A549 (cell line): ENCODE data around the gene MVK. TPM values are rescaled to one million over a fixed set of nuclear protein-coding genes. Genes with fewer than 3 reads are reported as not detected.

ENCODE experiments used
- ATAC-seq, 2 experiments: fragments of 200-7000 bp in 1 of 2; fragments of >200 bp in 1 of 2; cut with Nextera tagmentation in 1 of 2; cut with Tn5 transposase in 1 of 2; 3 replicates each; pipeline versions ENCODE4 v1.8.0 to v1.9.1; 2018 to 2020; ENCODE audit warnings: mild to moderate bottlenecking in 1 of 2, moderate library complexity in 1 of 2
- CTCF ChIA-PET: fragments of 300-600 bp; sonication (Branson Sonifier 250); formaldehyde crosslinking; extraction: SDS; loops from one replicate; lab custom pipeline; 2021; ENCODE audit warnings: antibody characterized with exemption, inconsistent platforms; lab: Yijun Ruan, JAX
- POLR2A ChIA-PET: fragments of 350-600 bp; formaldehyde crosslinking; extraction: SDS; loops from one replicate; lab custom pipeline; 2021; ENCODE audit warnings: antibody characterized with exemption, inconsistent platforms; lab: Yijun Ruan, JAX
- DNase-seq, 2 experiments: peaks; one replicate each; pipeline versions ENCODE4 v3.0.0 to v3.0.0-alpha.2; 2011 to 2016; ENCODE audit warnings: low read depth in 1 of 2, low spot score in 1 of 2
- FAIRE-seq: peaks from 2 replicates; lab custom pipeline; 2011; peaks lifted over from hg19 to GRCh38; lab: Jason Lieb, UNC
- H3K27ac ChIP-seq, 2 experiments: fragments of >200 bp; sonication (Bioruptor Twin); formaldehyde crosslinking; 3 replicates each; pipeline ENCODE4 v1.5.1; 2016 to 2017
- H3K4me1 ChIP-seq: fragments of >200 bp; sonication (Bioruptor Twin); formaldehyde crosslinking; 3 replicates; pipeline ENCODE4 v1.6.1; 2016
- H3K4me2 ChIP-seq: fragments of >200 bp; sonication (Bioruptor Twin); formaldehyde crosslinking; 3 replicates; pipeline ENCODE4 v1.6.1; 2016
- H3K4me3 ChIP-seq: fragments of >200 bp; sonication (Bioruptor Twin); formaldehyde crosslinking; 3 replicates; pipeline ENCODE4 v1.5.1; 2016
- H3K9me3 ChIP-seq: fragments of >200 bp; sonication (Bioruptor Twin); formaldehyde crosslinking; 3 replicates; pipeline ENCODE4 v1.6.1; 2016
- CBX8 ChIP-seq: fragments of 200-600 bp; sonication (generic); IDR thresholded peaks from 2 replicates; pipeline ENCODE4 v1.6.1; 2016
- HOXA7 ChIP-seq: fragments of 250-450 bp; sonication (Bioruptor Pico); IDR thresholded peaks from 2 replicates; pipeline ENCODE4 v1.5.0; 2020; ENCODE audit warnings: mild to moderate bottlenecking, moderate library complexity
- MAZ ChIP-seq: fragments of 150-350 bp; IDR thresholded peaks from 2 replicates; pipeline ENCODE4 v1.6.1; 2014; ENCODE audit warnings: antibody characterized with exemption, low read depth, low read length, borderline replicate concordance
- NR3C1 ChIP-seq: fragments of >200 bp; sonication (Bioruptor Twin); formaldehyde crosslinking; IDR thresholded peaks from 3 replicates; pipeline ENCODE4 v1.6.1; 2017
- RAD21 ChIP-seq, 2 experiments: fragments of >200 bp in 1 of 2; sonication (Bioruptor Twin) in 1 of 2; formaldehyde crosslinking in 1 of 2; IDR thresholded peaks in 1 of 2; conservative IDR thresholded peaks in 1 of 2; 2 replicates in 1 of 2; 3 replicates in 1 of 2; pipeline ENCODE4 v1.6.1; 2012 to 2018; ENCODE audit warnings: inconsistent platforms in 1 of 2
- RARB ChIP-seq: fragments of 250-450 bp; sonication (Bioruptor Pico); IDR thresholded peaks from 2 replicates; pipeline ENCODE4 v1.8.0; 2021; ENCODE audit warnings: mild to moderate bottlenecking, moderate library complexity
- RNF2 ChIP-seq: fragments of 200-600 bp; sonication (generic); IDR thresholded peaks from 2 replicates; pipeline ENCODE4 v1.6.1; 2016; ENCODE audit warnings: low read depth, mild to moderate bottlenecking, antibody characterized with exemption, moderate library complexity, borderline replicate concordance
- TFCP2L1 ChIP-seq: fragments of 250-450 bp; sonication (Bioruptor Pico); IDR thresholded peaks from 2 replicates; pipeline ENCODE4 v1.5.0; 2021; ENCODE audit warnings: mild to moderate bottlenecking
- WGBS: methylation state at CpG from one replicate; pipeline ENCODE4 v1.1.6; 2017; ENCODE audit errors: missing lambda C conversion rate; 5-methylcytosine and 5-hydroxymethylcytosine counted together
- polyA plus RNA-seq, 4 experiments: library from polyadenylated mRNA; depleted of rRNA in 3 of 4; stranded (reverse); fragments of >200 nt; fragmentation: RNase III in 1 of 4; extraction: RNeasy Plus Mini Kit Qiagen cat#74134 plus additional on column Dnase treatment in 1 of 4; gene quantifications; 2 replicates in 3 of 4; 3 replicates in 1 of 4; pipeline ENCODE4 v1.2.3, GENCODE V29; 2011 to 2017

The MVK gene
- polyA plus RNA-seq, 2 of the 4 experiments (the other 2 are of a cell fraction) = 5.9 to 14.8 TPM

DNA sequence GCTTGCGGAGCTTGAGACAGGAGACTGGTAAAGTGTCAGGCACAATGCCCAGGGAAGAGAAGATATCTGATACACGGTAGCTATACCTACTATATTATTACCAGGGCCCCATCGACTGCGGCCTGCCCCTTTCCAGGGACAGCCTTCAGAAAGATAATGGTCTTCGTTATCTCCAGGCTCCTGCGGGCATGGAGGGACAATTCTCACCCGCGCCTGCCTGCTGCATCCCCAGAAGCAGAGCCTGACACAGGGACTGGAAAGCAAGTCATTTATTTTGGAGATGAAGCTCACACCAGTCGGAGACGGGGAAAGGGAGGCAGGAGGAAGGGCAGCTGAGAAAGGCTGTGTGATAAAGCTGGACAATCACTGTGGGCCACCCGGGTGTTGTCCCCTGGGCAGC is 72.1 kb downstream of the MVK start:
- no peak for DNase-seq
- POLR2A ChIA-PET = no interaction called here
- FAIRE-seq = no peak
- 68% methylated on average over 11 of the region's 11 CpGs for WGBS
- Histone ChIP-seq H3K4me2 (no peak overlapping the region), H3K4me1 (peaks cover 9% of the 10 kb centered on the region; the same call in 1 of the 3 replicates), H3K4me3 (no peak overlapping the region), H3K27ac (no peak overlapping the region), H3K9me3 (no peaks in the 10 kb centered on the region)
- CTCF ChIA-PET = interaction anchor here (0.9 to 2.5 kb wide), 2 partner anchors 48 to 125 kb away, joined by 3 to 12 read pairs; no protein-coding TSS in a partner anchor
- TF ChIP-seq HOXA7 (CRISPR knock-in tag) (no peak), NR3C1 (no peak), RARB (no peak), TFCP2L1 (CRISPR knock-in tag) (no peak), MAZ (no peak), CBX8 (no peak), RAD21 (conservative IDR thresholded peaks at IDR 0.05 in 1 of 2, IDR thresholded peaks at IDR 0.05 in 1 of 2) (no peak), RNF2 (no peak)
- no peak for ATAC-seq

Other genes with a start within 250 kb of the MVK start
- not detected in 2 replicates for gene MYO1H, start 225.9 kb upstream of the MVK start, polyA plus RNA-seq (2011; rRNA removed)
- gene MYO1H, start 225.9 kb upstream of the MVK start, polyA plus RNA-seq (2017; fragmentation: RNase III; extraction: RNeasy Plus Mini Kit Qiagen cat#74134 plus additional on column Dnase treatment) = not detected in 3 replicates
- 50.4 and 52.3 TPM in 2 replicates for gene KCTD10, start 96.5 kb upstream of the MVK start, polyA plus RNA-seq (2011; rRNA removed)
- 42.9 to 50.6 TPM (median 43.5 TPM) in 3 replicates for gene KCTD10, start 96.5 kb upstream of the MVK start, polyA plus RNA-seq (2017; fragmentation: RNase III; extraction: RNeasy Plus Mini Kit Qiagen cat#74134 plus additional on column Dnase treatment)
- 38.0 and 42.4 TPM in 2 replicates for gene UBE3B, start 96.2 kb upstream of the MVK start, polyA plus RNA-seq (2011; rRNA removed)
- gene UBE3B, start 96.2 kb upstream of the MVK start, polyA plus RNA-seq (2017; fragmentation: RNase III; extraction: RNeasy Plus Mini Kit Qiagen cat#74134 plus additional on column Dnase treatment) = 14.0 to 15.4 TPM (median 14.5 TPM) in 3 replicates
- gene MMAB, start 290 bp upstream of the MVK start, polyA plus RNA-seq (2011; rRNA removed) = 23.0 and 26.1 TPM in 2 replicates
- gene MMAB, start 290 bp upstream of the MVK start, polyA plus RNA-seq (2017; fragmentation: RNase III; extraction: RNeasy Plus Mini Kit Qiagen cat#74134 plus additional on column Dnase treatment) = 32.8 to 36.8 TPM (median 34.7 TPM) in 3 replicates
- gene FAM222A, start 140.0 kb downstream of the MVK start, polyA plus RNA-seq (2011; rRNA removed) = 0.97 and 0.98 TPM in 2 replicates
- 3.0 to 3.3 TPM (median 3.2 TPM) in 3 replicates for gene FAM222A, start 140.0 kb downstream of the MVK start, polyA plus RNA-seq (2017; fragmentation: RNase III; extraction: RNeasy Plus Mini Kit Qiagen cat#74134 plus additional on column Dnase treatment)